GM19043 (cell line): Measurements from ENCODE around the gene ADGRB3.
"Not testable (repeated sequence)": the region's sequence is repeated elsewhere in the genome, so short reads cannot be mapped to it uniquely, and the experiment has no call there.

ENCODE experiments used
- ATAC-seq: cut with Tn5 transposase; IDR thresholded peaks from one replicate; pipeline ENCODE4 v1.9.1; 2021; ENCODE audit warnings: low read depth; ENCODE audit not compliant: unreplicated experiment

ADGRB3 gene

GRCh38 chr6:68642977-68643376 lies 7.9 kb downstream of the ADGRB3 start:
- no peak for ATAC-seq

DNA sequence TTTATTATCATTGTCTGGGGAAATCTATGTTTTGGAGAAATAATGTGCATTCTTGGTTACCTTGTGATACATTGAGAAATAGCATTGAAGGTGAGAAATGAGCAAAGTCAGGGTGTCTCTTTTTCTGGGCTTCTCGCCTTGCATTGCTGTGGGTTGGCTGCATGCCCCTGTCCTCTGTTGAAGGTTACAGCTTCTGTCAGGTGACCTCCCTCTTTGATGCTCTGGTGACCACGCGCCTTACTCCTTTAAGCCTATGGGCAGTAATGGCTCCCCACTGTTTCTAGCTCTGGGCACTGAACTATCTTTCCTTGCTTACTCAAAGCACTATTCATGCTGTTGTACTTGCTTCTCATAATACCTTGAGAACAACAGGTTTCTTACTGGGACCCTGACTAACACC lies 14.6 kb downstream of the ADGRB3 start:
- ATAC-seq = no peak

DNA sequence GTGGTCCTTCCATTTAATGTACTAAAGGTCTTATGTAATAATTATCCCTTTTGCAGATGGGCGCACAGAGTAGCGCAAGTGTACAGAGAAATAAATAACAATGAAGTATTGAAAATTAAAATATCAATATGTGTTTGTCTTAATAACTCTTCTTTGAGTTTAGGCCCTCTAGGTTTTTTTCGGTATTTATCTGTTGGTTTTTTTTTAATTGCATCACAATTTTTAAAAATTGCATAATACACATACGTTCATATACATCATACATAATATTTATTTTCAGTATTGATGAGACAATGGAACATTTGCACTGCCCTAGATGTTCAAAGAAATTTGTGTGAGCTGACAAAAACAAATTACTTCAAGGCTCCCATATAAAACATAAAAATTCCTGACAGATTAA lies 15.1 kb downstream of the ADGRB3 start:
- ATAC-seq = no peak

- no peak for ATAC-seq
Measured at GRCh38 chr6:68651011-68651985, 16.2 kb downstream of the ADGRB3 start.

- ATAC-seq = no peak
Measured at GRCh38 chr6:68652117-68652536, 17.0 kb downstream of the ADGRB3 start.

DNA sequence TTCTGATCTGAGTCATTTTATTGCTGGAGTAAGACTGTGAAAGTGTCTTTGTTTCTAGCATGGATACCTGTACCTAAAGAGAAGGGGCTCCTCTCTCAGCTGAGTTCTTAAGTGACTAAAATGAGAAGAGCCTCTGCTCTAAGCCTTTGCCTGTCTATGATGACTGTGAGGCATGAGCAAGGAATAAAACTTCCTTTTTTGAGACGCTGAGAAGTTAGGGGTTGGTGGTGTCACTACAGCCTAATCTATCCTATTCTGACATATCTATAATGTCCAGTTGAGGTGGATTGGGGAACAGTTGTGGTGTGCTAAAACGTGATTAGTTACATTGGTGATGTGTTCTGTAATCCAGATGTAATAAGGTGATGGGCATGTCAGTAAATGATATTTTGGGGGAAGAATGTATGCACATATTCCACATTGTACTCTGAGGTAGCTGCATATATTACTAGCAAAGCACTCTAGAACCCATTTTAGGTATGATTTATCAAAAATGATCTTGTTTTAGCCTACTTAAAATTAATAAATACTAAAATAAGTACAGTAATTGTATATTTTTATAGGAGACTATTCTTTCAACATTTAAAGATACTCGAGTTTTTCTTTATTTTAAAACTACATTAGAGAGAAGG lies 18.1 kb downstream of the ADGRB3 start:
- ATAC-seq = no peak

DNA sequence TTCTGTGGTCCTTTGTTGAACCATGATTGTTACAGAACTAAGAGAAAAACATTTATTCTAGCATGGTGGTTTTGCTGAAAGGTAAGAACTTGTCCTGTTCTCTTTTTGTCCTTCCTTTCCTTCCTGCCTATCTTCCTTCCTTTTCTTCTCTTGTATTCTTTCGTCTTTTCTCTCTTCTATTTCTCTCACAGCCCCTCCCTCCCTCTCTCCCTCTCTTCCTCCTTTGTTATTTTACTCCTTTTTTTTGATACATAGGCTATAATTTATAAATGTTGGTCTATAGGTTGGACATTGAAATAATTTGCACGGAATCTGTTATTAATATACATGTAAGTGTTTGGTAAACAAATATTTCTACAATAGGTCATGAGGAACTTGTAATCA lies 18.6 kb downstream of the ADGRB3 start:
- no peak for ATAC-seq

GRCh38 chr6:68654134-68654533 lies 19.1 kb downstream of the ADGRB3 start:
- ATAC-seq = no peak

- no peak for ATAC-seq
Measured at GRCh38 chr6:68655028-68655427, 19.9 kb downstream of the ADGRB3 start.

DNA sequence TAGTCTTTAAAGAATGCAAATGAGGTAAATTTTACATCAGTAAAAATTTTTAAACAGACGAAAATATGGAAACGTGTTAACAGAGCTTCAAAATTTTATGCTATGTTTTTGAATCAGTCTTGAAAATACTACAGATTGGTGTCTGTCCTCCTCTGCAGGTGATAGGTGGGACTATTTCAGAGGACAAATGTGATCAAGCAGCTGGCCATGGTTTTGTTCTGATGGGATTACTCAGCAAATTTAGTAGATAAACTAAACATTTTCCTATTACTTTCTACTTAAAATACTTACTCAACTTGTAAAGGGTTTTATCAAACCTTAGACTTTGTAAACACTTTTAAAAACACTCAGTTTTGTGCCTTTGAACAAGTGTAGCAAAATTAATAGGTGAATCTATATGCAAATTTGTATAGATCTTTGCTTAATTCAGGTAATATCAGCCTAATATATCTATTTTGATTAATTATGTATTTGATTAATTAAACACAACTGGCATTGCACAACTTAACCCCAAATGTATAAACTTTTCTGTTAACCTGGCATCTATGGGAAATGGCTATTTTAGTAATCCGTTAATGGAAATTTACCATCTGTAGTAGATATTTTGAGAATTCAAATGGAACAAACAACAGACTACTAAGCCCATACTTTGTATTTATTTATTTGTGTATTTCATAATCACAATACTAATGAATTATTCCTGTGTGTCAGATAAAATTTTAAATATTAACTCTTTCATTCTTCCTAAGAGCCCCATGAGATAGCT lies 22.5 kb downstream of the ADGRB3 start:
- no peak for ATAC-seq

DNA sequence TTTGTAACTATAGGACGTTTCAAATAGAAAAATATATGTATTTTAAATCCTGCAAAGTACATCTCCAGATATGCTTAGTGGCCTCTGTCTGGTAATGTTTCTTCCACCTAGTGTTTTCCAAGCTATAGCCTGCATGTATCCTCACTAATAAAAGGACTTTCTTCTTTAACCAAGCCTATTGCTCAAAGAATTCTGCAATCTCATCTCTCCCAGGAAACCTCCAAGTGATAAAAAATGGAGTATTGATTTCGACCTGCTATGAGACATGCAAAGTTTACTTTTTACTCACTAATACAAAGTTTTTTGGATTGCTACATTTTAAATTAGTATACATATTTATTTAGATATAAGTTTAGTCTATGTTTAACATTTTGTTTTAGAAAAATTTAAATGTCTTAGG lies 23.3 kb downstream of the ADGRB3 start:
- no peak for ATAC-seq

DNA sequence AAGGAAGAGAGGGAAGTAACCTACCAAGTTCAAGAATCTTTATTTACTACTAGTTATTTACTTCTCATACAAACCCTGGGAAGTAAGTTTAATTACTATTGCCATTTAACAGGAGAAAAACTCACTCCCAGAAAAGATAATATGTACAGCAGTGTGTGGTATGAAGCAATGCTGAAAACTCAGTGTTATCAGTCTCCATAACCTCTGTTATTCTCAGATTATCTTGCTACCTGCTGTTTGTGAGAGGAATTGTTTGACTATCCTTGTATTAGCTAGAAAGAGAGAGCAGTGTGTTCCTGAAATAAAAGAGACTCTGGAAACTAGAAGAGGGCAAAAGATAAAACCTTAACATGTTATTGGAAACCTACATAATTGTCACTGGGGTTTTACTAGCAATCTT lies 38.2 kb downstream of the ADGRB3 start:
- no peak for ATAC-seq

DNA sequence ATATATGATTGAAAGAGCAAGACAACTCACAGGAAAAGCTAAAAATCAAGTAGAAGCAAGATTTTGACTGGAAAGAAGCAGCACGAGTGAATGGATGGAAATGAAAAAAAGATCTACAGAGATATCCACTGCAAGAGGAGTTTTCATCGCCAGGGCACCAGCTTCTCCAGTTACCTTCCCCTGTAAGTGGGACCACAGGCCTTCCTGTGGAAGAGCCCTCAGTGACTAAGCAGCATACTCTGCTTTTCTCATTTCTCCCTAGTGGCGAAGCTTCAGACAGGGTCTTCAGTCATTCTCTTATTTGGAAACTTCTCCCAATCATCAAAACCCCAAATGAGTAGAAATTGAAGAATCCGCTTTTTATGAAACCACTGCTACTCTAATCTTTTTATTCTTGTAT lies 40.5 kb downstream of the ADGRB3 start:
- no peak for ATAC-seq

DNA sequence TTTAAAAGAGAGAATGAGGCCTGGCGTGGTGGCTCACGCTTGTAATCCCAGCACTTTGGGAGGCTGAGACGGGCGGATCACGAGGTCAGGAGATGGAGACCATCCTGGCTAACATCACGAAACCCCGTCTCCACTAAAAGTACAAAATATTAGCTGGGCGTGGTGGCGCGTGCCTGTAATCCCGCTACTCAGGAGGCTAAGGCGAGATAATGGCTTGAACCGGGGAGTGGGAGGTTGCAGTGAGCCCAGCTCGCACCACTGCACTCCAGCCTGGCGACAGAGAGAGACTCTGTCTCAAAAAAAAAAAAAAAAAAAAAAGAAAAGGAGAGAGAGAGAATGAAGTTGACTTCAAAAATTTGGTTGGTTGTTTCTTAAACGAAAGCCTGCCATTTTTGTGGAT lies 41.0 kb downstream of the ADGRB3 start:
- ATAC-seq = not testable (repeated sequence)

DNA sequence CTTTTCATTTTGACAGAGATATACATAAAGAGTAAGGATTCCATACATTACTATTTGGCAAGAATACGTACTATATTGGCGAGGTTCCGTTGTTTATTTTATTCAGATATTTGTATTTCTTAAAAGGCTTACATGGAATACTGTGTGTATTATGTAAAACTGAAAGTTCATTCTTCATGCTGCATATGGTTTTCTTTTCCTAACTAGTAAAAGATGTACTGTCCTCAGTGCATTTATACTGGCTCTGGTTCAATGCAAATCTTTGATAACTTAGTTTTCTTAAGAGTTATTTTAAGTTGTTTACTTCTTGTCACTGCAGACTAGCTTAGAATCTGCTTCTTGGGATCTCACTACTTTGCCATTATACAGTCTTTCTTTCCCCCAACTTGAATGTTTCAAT lies 42.0 kb downstream of the ADGRB3 start:
- ATAC-seq = no peak

DNA sequence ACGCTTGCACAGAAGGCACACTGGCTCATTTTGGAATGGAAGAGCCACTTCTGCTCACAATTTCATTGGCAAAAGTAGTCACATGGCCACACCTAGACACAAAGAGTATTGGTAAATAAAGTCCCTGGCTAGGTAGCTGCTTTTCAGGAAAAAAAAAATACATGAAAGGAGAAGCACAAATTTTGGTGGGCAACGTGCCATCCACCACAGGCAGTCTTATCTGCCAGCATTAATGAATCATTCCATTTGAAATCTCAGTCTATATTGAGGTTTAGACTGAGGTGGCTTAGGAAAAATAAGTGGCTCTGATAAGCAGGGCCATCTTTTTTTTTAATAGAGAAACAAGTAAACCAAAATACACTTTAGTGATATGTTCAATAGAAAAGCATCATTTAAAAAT lies 44.3 kb downstream of the ADGRB3 start:
- ATAC-seq = no peak

- ATAC-seq = no peak
Measured at GRCh38 chr6:68680264-68680663, 45.2 kb downstream of the ADGRB3 start.

GRCh38 chr6:68689910-68690309 lies 54.8 kb downstream of the ADGRB3 start:
- no peak for ATAC-seq

DNA sequence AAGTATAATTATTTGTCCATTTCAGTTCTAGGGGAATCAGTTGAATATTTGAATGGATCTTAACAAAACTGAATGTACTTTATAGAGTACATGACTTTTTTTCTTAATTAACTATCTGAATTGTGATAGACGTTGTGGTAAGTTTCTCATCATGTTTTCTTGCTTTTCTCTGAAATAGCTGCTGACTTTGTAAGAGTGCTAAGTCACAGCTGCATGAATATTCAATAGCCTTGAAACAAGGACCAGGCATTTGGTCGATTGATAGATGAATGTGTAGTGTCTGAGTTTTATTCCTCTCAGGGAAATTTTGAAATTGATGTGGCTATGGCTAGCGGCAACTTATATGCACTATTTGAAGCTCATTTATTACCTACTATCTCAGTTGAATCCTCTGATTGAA lies 56.0 kb downstream of the ADGRB3 start:
- ATAC-seq = no peak

- ATAC-seq = no peak
Measured at GRCh38 chr6:68693271-68693670, 58.2 kb downstream of the ADGRB3 start.

GRCh38 chr6:68695403-68695802 lies 60.3 kb downstream of the ADGRB3 start:
- no peak for ATAC-seq
